ENCODE measurements around the gene ETV3L.

DNA sequence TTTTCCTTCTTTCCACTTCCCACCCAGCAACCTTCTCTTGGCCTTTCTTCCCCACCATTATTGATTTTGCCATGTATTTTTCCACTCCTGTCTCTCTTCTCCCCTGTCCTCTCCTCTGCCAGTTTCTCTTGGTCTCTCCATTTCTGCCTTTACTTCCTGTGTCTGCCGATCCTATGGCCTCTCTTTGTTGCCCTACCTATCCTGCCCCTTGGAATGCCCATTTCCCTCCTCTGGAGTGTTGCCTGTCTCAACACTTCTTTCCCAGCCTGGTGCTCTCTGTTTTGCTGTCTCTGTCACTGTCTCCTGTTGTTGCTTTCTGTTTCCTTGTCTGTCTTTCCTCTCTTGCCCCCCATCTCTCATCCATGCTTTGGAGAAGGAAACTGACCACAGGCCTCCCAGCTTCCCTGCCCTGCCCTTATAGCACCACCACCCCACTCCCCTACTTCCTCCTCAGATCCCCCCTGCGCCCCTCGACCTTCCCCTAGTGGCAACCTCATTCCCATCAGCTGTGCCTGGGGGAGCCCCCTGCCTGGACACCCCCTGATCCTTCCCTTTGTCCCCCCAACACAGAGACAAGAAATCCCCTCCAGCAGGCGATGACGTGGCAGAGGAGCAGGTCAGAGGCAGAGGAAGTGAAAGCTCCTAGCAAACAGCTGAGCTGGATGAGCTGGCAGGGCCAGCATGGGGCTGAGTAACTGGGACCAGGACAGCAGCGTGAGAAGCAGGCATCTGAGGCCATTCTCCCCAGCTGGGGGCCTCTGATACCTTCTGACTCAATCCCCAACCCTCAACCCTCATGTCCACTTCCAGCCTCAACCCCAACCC lies 6.6 kb upstream of the ETV3L start:
- TF ChIP-seq, protein P1, sequence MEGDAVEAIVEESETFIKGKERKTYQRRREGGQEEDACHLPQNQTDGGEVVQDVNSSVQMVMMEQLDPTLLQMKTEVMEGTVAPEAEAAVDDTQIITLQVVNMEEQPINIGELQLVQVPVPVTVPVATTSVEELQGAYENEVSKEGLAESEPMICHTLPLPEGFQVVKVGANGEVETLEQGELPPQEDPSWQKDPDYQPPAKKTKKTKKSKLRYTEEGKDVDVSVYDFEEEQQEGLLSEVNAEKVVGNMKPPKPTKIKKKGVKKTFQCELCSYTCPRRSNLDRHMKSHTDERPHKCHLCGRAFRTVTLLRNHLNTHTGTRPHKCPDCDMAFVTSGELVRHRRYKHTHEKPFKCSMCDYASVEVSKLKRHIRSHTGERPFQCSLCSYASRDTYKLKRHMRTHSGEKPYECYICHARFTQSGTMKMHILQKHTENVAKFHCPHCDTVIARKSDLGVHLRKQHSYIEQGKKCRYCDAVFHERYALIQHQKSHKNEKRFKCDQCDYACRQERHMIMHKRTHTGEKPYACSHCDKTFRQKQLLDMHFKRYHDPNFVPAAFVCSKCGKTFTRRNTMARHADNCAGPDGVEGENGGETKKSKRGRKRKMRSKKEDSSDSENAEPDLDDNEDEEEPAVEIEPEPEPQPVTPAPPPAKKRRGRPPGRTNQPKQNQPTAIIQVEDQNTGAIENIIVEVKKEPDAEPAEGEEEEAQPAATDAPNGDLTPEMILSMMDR (IDR thresholded peaks at IDR 0.05 in 4 of 5, conservative IDR thresholded peaks at IDR 0.05 in 1 of 5) = no peak
- no peak for TF ChIP-seq POLR2A (IDR thresholded peaks at IDR 0.05)

All from gastrocnemius medialis (tissue), 4 donors.